Stimulated activated CD8-positive, alpha-beta memory T cell treated with anti-CD3 and anti-CD28 coated beads, Interleukin-15, amount 100 ng/mL, for 1 hour (primary cell): ENCODE measurements around the gene CDKAL1.

ENCODE experiments used
- DNase-seq: peaks from one replicate; pipeline ENCODE4 v3.0.0-alpha.2; 2020; ENCODE audit warnings: low read depth

Gene CDKAL1

DNA sequence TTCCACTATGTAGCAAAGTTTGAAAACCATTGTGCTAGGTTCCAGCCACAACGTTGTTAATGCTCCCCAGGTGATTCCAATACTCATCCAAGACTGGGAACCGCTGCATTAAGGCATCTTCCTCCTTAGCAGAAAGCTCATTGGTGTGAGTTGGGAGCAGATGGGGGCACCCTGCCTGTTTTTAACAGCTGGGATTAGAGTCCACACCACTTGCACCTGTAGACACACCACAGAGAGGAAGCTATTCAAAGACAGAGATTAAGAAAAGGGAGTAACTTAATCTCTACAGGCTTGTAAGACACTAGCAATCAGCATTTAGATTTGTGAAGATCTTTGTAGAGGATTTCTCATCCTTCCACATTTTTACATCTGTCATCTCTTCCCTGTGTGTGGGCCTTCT, 725.4 kb downstream of the CDKAL1 start:
- no peak for DNase-seq

DNA sequence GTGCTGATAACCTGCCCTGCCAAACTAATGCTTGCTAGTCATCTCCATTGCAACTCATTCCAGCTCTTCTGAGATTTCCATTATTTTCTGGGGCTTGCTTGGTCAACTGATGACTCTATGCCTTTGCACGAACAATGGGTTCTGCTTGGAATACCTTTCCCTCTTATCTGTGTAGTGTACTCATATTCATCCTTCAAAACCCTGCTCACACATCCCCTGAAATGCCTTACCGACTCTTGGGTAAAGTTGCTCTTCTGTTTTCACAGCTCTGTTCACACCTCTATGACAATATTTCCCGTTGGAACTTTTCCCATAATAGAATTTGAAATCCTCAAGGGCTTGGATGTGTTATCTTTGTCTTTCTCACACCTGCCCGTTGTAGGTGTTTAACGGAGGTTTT, 728.2 kb downstream of the CDKAL1 start:
- DNase-seq = no peak

DNA sequence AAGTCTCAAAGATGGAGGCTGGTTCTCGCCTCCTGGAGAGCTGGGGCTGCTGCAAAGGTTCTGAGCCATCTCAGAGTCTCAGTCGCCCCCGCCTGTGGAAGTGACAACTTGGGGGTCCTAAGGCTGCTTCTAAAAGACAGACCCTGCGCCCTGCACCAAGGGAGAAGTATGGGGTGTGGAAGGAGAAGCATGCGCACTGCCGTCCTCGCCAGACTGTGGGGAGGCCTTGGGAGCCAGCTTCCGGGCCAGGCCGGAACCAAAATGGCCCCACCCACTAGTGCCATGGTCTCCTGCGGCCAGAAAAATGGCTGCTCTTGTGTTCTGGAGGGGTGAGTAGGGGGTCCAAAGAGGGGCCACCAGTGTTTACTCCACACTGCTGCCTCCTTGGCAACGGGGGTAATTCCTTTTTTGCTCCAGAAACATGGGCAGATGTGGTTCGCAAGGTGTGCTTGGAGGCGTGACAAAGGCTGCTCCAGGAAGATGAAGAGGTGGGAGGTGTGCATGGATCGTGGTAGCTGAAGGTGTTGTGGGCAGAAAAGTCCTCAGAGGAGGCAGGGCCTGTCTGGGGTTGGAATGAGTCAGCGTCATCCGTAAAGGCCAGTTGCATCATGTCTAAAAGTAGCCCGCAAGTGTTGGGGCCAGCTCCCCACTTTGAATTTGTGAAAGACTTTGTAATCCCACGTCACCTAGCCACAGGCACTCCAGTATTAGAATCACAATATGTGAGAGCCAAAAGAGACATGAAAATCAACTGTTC, 729.5 kb downstream of the CDKAL1 start:
- no peak for DNase-seq

DNA sequence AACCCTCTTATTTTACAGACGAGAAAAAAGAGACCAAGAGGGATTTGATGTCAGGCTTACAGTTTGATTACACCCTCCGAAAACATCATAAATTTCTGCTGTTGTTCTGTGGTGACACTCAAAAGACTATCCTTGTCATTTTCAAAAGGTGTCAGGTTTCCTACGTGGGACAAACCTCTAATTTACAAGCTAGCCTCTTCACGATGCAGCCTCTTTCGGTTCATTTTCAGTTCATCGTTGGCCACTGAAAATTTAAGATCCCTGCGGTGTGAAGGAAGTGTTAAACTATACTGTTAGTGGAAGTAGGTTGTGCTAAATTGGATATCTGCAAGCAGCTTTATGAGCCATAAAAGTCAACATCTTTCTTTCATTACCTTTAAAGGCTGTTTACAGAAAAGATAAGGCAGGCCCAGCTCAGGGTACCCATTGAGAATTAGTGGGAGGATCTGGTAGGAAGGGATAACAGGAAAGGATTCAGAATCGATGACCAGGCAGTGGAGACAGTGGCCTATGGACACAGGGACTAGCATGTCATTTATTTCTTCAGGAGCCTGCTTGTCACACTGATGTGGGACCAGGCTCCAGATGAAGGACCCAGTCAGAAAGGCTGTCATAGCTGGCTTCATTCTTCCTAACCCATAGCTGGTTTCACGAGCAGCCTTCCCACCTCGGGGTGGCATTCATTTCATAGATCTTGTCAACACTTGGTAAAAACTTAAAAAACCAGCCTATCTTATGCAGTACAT, 730.2 kb downstream of the CDKAL1 start:
- no peak for DNase-seq

DNA sequence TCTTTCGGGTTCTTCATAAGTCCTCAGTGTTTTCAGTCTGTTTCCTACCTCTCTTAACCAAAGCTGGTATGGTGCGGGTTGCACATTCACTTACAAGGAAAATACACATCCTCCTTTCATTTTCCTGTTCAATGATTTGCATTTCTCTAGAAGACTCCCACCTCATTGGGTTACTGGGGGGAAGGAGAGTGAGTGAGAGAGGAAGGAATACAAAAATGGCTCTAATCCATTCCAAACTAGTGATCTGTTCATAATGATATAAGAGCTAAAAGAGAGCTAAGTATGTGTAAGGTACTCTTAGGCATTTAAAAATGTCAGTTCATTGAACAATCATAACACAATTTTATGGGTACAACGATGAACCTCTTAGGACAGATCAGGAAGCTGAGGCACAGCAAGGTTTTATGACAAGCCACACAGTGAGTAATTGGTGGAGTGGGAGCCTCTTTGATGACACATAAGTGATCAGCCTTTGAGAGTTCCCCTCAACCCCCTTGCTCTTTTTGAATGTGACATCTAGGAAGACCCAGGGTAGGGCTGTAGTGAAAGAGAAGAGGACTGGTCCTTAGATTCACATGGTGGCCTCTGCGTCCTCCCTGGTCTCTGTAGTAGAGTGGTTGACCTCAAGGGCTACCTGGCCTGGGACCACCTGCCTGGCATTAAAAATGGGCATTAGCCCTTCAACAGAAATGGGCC, 730.9 kb downstream of the CDKAL1 start:
- DNase-seq = no peak

DNA sequence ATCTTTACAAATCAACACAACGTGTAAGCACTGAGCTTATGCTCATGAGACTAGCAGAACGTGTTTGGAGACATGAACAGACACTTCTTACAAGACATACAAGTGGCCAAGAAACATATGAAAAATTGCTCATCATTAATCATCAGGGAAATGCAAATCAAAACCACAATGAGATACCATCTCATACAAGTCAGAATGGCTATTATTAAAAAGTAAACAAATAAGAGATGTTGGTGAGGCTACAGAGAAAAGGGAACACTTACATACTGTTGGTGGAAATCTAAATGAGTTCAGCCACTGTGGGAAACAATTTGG, 731.4 kb downstream of the CDKAL1 start:
- no peak for DNase-seq

DNA sequence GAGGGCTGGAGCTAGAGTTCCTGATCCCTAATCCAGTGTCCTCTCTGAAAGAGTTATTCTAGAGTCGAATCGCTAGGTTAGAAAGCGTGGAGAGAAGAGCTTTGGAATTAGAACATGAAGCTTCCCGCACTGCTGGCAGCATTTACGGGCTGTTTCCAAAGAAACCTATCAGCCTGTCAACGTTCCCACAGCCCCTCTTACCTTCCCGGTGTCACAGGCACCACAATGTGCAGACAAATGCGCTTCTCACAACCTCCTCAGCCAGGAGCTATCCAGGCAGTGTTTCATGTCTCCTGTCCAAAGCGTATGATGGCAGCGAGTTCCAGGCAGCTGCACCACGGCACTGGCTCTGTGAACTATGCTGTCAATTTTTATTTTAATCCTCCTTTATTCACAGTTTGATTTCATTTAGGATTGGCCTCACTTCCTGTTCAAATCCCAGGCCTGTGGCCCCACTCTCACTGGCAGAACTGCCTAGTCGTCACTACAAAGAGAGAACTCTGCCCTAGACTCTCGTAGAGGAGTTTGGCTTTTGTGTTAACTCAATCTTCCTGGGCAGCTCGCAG, 736.5 kb downstream of the CDKAL1 start:
- no peak for DNase-seq

DNA sequence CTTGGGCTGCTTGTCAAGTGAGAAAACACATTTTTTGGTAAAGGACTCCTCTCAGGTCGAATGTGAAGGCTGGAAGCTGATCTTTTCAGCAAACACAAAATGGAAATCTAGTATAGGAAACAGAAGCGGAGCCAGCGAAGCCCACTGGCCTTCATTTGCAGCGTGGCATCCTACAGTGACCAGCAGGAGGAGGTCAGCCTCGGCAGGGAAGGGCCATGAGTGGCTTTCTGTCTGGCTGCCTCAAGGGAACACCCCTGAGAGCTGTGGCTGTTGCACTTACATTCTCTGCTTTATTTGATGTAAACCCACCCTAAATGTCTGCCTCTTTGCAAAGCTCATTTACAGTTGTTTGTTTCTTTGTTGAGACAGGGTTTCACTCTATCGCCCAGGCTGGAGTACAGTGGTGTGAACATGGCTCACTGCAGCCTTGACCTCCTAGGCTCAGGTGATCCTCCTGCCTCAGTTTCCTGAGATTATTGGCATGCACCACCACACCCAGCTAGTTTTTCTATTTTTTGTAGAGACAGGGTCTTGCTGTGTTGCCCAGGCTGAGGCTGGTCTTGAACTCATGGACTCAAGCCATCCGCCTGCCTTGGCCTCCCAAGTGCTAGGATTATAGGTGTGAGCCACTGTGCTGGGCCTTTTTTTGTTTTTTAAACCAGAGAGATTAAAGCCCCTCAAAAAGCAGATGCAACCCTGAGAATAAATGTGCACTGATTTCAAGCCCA, 737.3 kb downstream of the CDKAL1 start:
- DNase-seq = no peak

DNA sequence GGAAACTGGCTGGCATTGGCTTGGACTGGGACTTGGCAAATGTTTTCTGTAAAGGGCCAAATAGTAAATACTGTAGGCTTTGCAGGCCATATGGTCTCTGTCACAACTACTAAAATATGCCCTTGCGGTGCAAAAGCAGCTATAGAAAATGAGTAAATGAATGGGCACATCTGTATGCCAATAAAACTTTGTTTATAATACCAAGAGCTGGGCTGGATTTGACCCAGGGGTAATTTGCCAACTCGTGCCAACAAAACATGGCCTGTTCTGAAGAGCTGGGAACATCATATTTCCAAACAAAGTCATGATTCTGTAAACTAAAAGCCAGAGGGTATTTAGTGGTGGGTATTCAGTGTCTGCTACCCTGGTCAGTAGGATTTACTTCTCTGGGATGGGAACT, 739.2 kb downstream of the CDKAL1 start:
- no peak for DNase-seq

DNA sequence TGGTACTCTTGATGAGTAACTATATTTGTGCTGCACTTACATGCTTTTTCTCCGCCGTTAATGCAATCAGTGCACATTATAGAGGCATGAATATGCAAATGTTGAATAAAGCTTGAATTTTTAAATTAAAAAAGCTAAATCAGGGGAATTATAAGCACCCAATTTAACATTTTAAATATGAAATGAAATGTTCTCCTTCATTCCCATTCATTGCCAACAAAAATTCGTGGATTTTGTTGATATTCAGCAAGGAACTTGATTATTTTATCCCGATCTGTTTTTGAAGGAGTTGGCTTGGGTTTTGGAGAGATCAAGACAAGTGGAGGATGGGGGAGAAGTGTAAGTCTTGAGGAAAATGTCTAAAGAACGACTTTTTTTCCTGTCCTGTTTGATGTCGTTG, 740.6 kb downstream of the CDKAL1 start:
- no peak for DNase-seq

DNA sequence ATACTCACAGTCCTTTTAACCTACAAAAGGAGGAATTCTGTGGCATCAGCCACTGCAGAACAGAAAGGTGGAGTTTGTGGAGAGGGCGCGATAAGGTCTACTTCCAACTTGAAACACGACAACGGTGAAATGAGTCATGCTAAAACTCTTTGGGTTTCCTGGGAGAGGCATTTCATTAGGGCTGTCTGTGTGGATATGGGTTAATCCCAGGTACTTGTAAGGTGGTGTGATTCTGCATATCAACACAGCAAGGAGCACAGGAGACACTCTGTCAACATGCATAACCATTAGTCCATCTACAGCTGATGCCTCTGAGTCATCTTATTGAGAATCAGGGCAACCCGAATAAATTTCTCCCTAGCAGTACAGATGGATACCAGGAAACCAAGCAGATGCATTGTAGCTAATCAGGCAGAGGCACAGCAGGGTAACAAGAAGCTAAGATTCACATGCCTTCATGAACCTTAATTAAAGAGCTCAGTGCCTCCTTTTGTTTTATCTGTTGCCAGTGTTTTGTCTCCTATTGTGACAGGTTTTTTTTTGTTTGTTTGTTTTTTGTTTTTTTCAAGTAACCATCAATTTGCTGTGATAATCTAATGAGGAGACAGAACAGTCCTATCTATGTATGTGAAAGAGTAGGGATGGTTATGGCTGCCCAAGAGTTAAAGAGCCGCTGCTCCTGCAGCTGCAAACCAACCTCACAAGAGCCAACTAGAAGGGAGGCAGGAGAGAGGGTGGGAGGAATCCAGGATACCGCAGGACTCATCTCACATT, 743.5 kb downstream of the CDKAL1 start:
- no peak for DNase-seq

DNA sequence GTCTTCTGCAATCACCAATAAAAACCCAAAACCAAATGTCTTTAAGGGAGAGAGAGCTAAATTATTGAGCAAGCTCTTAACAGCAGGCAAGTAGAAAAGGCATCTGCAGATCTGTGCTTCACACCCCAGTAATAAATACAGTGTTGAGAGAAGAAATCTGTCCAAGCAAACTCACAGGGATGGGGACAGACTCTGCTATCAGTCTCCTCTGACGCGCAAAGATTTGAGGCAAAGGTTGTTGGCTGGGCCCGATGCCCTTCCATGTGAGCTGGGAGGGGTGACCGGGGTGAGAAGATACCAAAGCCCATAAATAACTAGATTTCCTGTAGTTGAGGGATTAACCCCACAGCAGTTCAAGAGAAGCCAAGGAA, 744.1 kb downstream of the CDKAL1 start:
- DNase-seq = no peak

DNA sequence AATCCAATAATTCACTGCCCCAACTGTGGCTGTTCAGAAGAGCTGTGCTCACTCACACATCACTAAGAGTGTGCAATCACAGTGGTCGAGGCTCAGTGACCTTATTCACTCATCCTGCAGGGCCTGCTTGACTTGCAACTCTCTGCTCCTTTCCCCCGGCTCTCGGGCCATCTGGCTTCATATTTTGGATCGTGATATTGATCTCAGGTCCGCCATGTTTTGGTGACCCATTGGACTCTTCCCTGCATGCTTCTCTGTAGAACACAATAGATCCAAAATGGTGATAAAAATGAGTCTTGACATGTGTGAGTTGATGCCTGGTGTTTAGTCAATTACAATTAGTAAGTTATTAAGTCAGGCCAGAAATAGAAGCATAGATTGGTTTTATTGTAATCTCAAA, 745.4 kb downstream of the CDKAL1 start:
- DNase-seq = no peak

DNA sequence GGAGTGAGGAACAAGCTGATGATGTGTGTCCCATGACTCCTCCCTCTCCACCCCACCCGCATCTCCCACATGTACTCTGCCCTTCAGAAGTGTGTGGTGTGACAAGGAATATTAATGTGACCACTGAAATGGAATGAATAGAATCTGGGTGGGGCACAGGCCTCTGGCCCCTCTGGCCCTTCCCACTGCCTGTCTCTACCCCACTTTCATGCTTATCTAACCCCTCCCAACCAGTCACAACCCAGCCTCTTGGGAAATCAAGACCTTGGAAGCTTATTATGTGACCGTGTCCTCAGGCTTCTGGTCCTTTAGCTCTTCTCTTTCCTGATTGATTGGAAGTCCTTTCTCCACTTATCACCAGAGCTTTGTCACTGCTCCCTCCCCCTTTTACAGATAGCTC, 747.1 kb downstream of the CDKAL1 start:
- DNase-seq = no peak
